ENCODE measurements around the gene TERC. TPM values are rescaled to one million over a fixed set of nuclear protein-coding genes. Genes with fewer than 3 reads are reported as not detected.

The TERC gene
- total RNA-seq, 4 donors from 2014 or later = 69.6 to 342 (median 107) TPM

DNA sequence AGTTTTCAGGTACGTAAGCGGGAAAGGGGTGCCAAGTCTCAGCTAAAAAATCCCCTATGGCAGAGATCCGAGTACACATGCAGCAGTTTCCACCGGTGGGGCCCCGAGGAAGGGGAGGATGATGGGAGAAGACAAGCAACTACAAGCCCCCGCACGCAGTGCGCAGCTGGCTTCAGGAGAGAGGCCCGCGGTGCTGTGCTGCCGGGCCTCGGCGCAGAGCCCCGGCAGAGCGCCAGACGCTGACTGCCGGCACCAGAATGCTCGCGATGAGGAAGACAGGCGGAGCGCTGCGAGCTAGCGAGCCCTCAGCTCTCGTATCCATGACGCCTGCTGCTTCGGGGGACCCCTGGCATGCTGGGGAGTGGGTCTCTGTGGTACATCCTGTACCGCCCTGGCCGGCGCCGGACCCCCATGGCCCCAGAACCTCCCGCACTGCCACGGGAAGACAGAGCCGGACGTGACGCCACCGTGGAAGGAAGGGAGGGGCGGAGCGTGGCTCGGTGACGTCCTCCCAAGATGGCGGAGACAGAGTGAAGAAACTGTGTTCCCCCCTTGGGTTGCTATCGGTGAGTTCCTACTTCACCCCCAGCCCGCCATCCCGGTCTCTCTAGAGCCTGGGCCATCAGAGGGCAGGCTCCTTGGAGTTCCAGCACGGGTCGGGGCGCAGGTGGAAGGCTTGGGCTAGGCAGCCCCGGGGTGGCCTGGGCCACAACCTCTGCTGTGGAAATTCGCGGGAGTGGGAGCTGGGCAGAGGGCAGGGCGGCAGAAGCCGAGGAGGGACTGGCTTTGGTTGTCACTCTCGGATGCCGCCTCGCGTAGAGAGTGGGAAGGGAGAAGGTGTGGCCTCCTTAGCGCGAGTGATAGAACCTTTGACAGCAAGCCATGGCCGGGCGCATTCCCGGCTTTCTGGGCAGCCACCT lies 8.3 kb upstream of the TERC start, which contains the start of gene MYNN:
MYNN (plus strand) TSS at position 500 of the 920 bp plus-strand sequence. CDS start 900 bp downstream, outside the sequence.
- peak; percentile 91 to 99 for DNase-seq (ENCODE audit: low spot score in 2 of 2)
- peak within 1 kb of the TSS; percentile 95 for H3K4me3 ChIP-seq (ENCODE audit: low read depth, poor library complexity, severe bottlenecking)
- intact Hi-C loops (cut with DNase I; ENCODE audit: low total_unique reads) = no loop called here
- 1% methylated on average over 45 to 47 of the region's 61 CpGs for WGBS, 2 donors
- TF ChIP-seq POLR2A (IDR thresholded peaks at IDR 0.05) = peak in 1 of 2 donors; percentile 98
- TF ChIP-seq, protein P1, sequence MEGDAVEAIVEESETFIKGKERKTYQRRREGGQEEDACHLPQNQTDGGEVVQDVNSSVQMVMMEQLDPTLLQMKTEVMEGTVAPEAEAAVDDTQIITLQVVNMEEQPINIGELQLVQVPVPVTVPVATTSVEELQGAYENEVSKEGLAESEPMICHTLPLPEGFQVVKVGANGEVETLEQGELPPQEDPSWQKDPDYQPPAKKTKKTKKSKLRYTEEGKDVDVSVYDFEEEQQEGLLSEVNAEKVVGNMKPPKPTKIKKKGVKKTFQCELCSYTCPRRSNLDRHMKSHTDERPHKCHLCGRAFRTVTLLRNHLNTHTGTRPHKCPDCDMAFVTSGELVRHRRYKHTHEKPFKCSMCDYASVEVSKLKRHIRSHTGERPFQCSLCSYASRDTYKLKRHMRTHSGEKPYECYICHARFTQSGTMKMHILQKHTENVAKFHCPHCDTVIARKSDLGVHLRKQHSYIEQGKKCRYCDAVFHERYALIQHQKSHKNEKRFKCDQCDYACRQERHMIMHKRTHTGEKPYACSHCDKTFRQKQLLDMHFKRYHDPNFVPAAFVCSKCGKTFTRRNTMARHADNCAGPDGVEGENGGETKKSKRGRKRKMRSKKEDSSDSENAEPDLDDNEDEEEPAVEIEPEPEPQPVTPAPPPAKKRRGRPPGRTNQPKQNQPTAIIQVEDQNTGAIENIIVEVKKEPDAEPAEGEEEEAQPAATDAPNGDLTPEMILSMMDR (IDR thresholded peaks at IDR 0.05) = no peak

DNA sequence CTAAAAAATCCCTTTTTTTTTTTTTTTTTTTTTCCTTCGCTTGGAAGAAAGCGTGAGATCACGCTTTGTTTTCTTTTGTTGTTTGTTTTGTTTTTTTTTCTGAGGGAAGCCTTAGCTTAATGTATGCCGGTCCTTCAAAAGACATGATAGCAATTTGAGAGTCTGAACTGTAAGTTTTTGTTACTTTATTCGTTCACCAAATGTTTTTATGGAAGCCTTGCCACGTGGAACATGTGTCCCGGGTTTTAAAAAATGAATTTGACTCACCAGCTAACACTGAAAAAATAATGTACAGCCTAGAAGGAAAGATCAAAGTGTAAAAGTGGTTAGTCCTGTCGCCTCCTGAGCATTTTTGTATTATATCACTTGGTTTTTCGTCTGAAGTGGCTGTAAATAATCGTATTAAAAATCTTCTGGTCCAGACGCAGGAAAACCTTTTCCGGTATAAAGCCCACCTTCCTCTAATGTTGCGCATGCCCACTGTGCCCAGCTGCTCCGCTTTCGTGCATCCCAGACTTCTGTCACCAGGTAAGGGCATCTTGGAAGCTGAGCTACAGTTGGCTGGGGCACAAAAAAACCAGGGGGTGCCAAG lies 7.5 kb upstream of the TERC start:
- TF ChIP-seq POLR2A (IDR thresholded peaks at IDR 0.05) = no peak
- TF ChIP-seq, protein P1 (IDR thresholded peaks at IDR 0.05) = no peak
- peak overlapping the region; percentile 95 for H3K4me3 ChIP-seq (ENCODE audit: low read depth, poor library complexity, severe bottlenecking)
- no peak for DNase-seq (ENCODE audit: low spot score in 2 of 2)
- WGBS, 2 donors = 0% methylated on average over 15 of the region's 15 CpGs
- intact Hi-C loops (cut with DNase I; ENCODE audit: low total_unique reads) = no loop called here

DNA sequence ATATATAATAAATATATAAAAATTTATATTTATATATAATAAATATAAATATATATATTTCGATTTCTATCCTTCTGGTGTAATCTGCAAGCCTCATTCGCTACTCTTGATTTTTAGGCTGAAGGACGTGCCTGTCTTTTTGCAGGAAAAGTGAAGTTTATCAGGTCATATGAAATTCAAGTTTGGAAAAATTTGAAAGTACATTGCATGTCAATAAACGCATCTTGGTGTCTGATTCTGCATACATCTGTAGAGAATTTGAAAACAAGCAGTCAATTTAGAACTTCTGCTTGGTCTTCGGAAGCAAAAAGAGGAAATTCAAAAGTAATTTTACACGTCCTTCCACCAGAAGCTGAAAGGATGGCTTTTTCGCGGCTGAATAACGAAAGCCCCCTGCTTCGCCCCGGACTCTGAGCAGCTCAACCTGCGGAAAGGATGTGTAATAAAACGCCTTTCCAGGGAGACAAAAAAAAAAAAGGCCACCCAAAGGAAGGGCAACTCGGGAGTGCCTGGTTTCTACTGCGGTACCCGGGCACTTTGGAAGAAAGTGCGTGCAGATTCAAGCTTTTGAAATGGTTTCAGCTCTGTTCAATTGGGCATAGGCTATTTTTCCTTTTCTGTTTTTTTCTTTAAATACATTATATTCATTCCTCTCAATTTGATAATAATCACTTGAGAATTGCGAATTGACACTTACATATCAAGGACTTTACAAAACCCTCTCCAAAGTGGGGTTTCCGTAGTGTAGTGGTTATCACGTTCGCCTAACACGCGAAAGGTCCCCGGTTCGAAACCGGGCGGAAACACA lies 6.8 kb upstream of the TERC start:
- intact Hi-C loops (cut with DNase I; ENCODE audit: low total_unique reads) = no loop called here
- WGBS, 2 donors = 1% methylated on average over 27 of the region's 27 CpGs
- peak overlapping the region; percentile 95 for H3K4me3 ChIP-seq (ENCODE audit: low read depth, poor library complexity, severe bottlenecking)
- TF ChIP-seq, protein P1 (IDR thresholded peaks at IDR 0.05) = no peak
- no peak for TF ChIP-seq POLR2A (IDR thresholded peaks at IDR 0.05)
- DNase-seq (ENCODE audit: low spot score in 2 of 2) = peak; percentile 58 to 85

DNA sequence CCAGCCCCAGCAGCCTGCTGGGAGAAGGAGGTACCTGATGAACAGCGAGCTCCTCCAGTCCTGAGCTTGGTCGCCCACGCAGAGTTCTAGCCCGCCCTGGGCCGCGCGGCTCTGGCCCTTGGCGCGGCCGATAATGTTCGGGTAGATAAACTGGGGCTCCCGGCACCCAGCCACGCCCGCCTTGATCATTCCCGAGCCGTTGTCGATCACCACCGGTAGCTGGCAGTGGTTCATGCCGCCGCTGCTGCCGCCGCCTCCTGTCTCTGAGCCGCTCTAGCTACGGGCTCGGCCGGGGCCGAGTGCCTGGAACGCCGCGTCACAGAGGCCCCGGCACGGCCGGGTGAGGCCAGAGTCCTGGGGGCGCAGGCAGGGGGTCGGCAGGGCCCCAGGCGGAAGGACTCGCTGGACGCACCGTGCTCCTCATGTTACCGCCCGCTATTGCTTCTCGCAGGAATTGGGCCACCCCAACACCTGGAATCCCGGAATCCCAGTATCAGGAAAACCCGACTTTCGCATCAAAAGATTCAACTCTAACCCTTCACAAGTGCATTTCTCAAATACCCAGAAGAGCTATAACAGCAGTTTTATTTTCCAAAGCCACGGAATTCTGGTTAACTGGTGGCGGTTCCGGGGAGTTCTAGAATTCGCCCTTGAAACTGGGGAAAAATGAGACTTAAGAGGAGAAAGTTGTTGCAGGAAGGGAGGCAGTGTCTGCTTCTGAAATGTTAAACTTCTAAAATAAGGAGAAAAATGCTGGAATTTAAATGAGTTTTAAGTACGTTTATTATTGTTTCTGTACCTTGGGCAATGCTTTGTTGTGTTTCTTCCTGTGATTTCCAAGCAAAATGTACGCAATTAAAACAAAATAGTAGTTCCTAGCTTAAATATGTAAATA lies 4.7 kb upstream of the TERC start, which contains the start of gene ACTRT3:
ACTRT3 (minus strand) TSS at position 275 of the 895 bp plus-strand sequence; CDS start at position 234, 41 bp downstream.
- DNase-seq (ENCODE audit: low spot score in 2 of 2) = peak in 1 of 2 donors; percentile 92
- H3K4me3 ChIP-seq (ENCODE audit: low read depth, poor library complexity, severe bottlenecking) = peak within 1 kb of the TSS; percentile 50
- 1 to 2% methylated on average over 17 to 36 of the region's 51 CpGs for WGBS, 2 donors
- intact Hi-C loops (cut with DNase I; ENCODE audit: low total_unique reads) = no loop called here
- TF ChIP-seq, protein P1 (IDR thresholded peaks at IDR 0.05) = no peak
- TF ChIP-seq POLR2A (IDR thresholded peaks at IDR 0.05) = no peak
